MV-4-11 (cell line): Measurements from ENCODE around the gene MOB2.

Experiments used
- DNase-seq: peaks from one replicate; lab custom pipeline; 2025; lab: John Stamatoyannopoulos, UW

Gene MOB2

GRCh38 chr11:1456176-1456575 lies 30.4 kb downstream of the MOB2 start:
- DNase-seq = no peak

- DNase-seq = no peak
These were observed 30.9 kb downstream of the MOB2 start for GRCh38 chr11:1455763-1456060.

GRCh38 chr11:1455032-1455762 lies 31.4 kb downstream of the MOB2 start:
- DNase-seq = no peak

- DNase-seq = no peak
These were observed 32.0 kb downstream of the MOB2 start for GRCh38 chr11:1454576-1454975.

- no peak for DNase-seq
These were observed 33.0 kb downstream of the MOB2 start for GRCh38 chr11:1453611-1454034.

GRCh38 chr11:1452744-1453143 lies 33.8 kb downstream of the MOB2 start:
- DNase-seq = no peak

GRCh38 chr11:1451781-1452470 lies 34.7 kb downstream of the MOB2 start:
- no peak for DNase-seq

- DNase-seq = no peak
These were observed 35.4 kb downstream of the MOB2 start for GRCh38 chr11:1450949-1451710.

GRCh38 chr11:1450344-1450875 lies 36.2 kb downstream of the MOB2 start:
- no peak for DNase-seq

- no peak for DNase-seq
These were observed 36.9 kb downstream of the MOB2 start for GRCh38 chr11:1449490-1450243.

GRCh38 chr11:1448882-1449281 lies 37.7 kb downstream of the MOB2 start:
- DNase-seq = no peak

GRCh38 chr11:1447845-1448825 lies 38.4 kb downstream of the MOB2 start:
- no peak for DNase-seq

GRCh38 chr11:1446623-1447022 lies 40.0 kb downstream of the MOB2 start:
- no peak for DNase-seq

- no peak for DNase-seq
These were observed 40.7 kb downstream of the MOB2 start for GRCh38 chr11:1445741-1446445.

GRCh38 chr11:1444823-1445422 lies 41.7 kb downstream of the MOB2 start:
- no peak for DNase-seq

GRCh38 chr11:1444321-1444720 lies 42.3 kb downstream of the MOB2 start:
- DNase-seq = no peak

GRCh38 chr11:1443737-1444136 lies 42.8 kb downstream of the MOB2 start:
- no peak for DNase-seq

GRCh38 chr11:1442807-1443366 lies 43.7 kb downstream of the MOB2 start:
- DNase-seq = no peak

GRCh38 chr11:1442163-1442562 lies 44.4 kb downstream of the MOB2 start:
- no peak for DNase-seq

- DNase-seq = no peak
These were observed 46.1 kb downstream of the MOB2 start for GRCh38 chr11:1440496-1440895.
